GM15510 (cell line): ENCODE data around the gene GDI2.

Experiments used
- POLR2A ChIP-seq: IDR thresholded peaks from 3 replicates; pipeline ENCODE4 v1.6.1; 2011; ENCODE audit warnings: borderline replicate concordance; ENCODE audit not compliant: insufficient read length; ENCODE audit errors: extremely low read depth

The GDI2 gene

DNA sequence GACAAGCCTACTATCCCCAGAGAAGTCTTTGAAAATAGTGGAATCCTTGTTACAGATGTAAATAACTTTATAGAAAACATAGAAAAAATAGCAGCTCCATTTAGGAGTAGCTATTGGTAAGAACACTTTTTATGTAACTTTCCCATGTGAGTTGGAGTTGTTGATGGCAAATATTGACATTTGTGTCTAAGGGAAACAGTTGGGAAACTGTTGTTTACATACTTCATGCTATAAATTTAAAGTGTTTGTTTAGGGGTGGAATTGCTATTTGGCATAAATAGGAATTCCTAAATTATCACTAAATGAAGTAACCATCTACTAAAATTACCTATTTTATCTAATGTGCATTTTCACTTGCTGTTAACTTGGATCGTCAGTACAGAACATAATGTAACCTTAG lies 50.7 kb downstream of the GDI2 start:
- TF ChIP-seq POLR2A: no peak

DNA sequence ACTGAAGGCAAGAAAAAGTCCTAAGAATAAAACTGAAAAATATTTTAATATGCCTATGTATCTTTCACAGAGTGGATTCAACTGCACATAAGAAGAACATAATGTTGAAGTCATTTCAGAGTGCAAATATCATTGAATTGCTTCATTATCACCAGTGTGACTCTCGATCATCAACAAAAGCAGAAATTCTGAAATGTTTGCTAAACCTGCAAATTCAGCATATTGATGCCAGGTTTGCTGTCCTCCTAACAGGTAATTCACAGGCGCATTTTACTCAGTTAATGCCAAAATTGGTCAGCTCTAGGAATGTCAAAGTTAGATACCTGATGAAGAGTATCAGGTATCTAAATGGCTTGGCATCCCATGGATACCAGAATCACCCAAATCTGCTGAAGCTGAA lies 52.0 kb downstream of the GDI2 start:
- TF ChIP-seq POLR2A: no peak

- no peak for TF ChIP-seq POLR2A
Observed at GRCh38 chr10:5760515-5760914, 52.7 kb downstream of the GDI2 start.

DNA sequence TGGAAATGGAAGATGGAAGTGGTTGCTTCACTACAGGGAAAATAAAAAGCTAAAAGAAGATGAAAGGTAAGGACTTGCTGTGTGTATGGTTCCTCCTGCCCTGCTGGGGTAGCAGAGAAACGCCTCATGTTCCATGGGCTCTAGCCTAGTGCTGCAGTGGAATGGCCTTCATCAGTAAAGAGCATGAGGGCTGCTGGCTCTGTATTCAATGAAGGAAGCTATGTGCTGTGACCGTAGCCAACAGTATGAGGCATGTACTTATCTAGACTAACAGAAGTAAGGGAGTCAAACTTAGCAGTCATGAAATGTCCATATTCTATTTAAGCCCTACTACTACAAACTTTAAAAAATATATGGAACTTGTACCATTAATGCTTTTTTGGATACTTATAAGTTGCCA lies 54.3 kb downstream of the GDI2 start:
- no peak for TF ChIP-seq POLR2A

- no peak for TF ChIP-seq POLR2A
Observed at GRCh38 chr10:5757766-5758517, 55.3 kb downstream of the GDI2 start.

DNA sequence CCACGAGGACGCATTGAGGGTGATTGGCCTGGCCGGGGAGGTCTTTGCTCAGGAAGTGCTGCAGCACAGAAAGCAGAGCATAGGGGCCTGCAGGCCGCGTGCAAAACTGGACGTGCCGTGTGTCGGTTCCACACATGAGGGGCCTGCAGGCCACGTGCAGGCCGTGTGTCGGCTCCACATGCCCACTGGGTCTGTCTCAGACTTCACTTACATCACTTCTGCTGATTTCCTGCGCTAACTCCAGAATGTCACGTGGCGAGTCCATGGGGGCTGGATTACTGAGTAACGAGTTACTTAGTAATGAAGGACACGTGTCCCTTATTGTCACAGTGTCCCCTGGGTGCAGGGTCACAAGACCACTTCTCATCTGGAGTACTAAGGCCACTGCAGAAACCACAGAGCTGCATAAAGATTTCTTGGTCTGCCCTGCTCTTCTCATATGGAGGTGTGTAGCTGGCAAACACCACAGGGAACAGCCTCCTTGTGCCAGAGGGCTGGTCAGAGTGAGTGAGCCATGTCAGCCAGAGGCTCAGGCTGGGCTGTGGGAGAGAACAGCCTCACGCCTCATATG lies 60.8 kb downstream of the GDI2 start:
- TF ChIP-seq POLR2A: no peak

DNA sequence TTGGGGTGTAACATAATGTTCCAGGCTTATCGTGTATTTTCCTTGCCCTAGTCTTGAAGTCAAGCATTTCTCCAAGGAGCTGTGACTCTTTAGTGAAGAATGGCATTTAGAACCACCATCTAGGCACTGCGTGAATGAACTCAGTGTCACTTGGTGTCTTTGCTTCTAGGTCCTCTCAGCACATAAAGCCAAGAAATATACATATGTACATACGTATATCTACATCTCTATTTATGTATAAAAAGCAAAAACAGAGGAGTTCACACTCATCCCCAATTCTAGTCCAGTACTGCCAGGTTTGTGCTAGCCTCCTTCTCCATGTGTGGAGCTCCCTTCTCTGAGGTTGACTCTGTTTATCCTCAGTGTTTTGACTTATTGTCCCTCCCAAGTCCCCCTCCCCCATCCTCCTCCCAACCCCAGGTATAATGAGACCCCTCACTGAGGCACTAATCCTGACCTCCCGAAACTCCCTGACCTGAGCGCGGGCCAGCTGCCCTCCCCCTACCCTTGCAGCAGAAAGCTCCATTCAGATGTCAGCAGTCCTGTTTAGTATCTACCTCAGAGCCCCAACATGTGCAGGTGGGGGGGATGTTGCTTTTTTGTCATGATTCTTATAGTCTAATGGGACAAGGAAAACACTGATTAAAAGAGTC lies 61.5 kb downstream of the GDI2 start:
- TF ChIP-seq POLR2A: no peak

GRCh38 chr10:5748394-5748803 lies 64.8 kb downstream of the GDI2 start:
- no peak for TF ChIP-seq POLR2A

- TF ChIP-seq POLR2A: no peak
Observed at GRCh38 chr10:5746197-5746596, 67.0 kb downstream of the GDI2 start.

- no peak for TF ChIP-seq POLR2A
Observed at GRCh38 chr10:5744849-5745248, 68.4 kb downstream of the GDI2 start.

DNA sequence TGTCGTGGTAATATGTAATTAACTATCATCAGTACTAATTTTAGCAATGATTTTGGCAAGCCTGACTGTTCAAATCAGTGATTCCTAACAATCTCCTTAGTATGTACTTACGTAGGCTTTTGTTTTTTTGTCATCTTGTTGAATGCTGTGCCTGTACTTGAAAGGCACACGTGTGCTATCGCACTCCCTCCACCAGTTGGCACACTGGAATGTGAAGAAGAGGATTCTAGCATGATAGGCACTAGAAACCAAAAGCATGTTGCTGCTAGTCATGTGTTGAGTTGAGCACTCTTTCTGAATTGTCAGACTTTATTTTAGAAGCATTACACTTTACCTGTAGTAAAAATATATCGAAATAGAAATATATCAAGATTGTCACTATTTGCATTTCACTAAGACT lies 69.5 kb downstream of the GDI2 start:
- no peak for TF ChIP-seq POLR2A

DNA sequence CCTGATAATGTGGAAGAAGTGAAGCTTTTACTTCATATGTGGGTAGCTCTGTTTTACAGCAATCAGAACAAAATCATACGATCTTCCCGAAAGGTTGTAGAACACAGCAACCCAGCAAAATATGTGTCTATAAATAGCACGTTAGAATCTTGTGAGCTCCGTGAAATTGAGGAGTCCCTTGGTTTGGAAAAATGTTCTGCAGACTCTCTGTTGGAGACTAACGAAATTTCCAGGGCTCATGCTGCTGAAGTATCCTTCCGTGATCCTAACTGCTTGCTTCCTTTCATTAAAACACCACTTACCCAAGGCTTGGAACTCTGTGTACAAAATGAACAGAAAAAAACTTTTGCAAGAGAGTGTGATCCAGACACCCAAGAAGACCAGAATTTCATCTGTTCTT lies 71.1 kb downstream of the GDI2 start:
- TF ChIP-seq POLR2A: no peak

DNA sequence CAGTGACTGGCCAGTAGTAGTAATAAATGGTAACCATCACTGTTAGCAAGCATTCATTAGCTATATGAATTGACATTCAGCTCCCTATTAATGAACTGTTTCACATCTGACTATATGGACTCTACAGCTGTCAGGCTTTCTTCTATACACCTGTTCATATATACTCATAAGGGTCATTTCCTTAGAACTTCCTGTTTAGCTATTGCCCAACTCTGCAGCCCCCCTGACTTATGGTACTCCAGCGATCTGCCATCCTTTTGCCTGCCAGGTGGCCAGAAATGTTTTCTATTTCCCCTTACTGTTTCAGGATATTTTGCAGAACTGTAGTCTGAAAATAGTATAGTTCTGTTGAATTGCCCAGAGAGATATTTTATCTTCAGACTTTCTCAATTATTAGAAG lies 72.0 kb downstream of the GDI2 start:
- TF ChIP-seq POLR2A: no peak

GRCh38 chr10:5738427-5738826 lies 74.8 kb downstream of the GDI2 start:
- TF ChIP-seq POLR2A: no peak

DNA sequence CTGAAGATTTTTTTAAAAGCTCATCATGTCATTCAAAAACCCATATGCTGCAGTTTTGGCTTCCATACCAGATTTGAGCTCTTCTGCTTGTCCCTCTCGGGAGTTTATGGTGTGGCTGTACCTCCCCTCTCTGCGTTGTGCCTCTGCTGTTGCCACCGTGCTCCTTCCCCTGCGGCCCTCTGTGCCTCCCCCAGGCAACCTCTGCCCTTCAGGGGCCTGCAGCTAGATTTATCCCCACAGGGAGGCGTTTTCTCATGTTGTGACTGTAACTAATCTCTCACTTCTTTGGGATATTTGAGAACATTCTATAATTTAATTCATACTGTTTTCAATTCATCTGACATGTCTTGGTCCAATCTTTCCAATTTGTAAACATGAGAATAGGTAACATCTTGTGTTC lies 75.9 kb downstream of the GDI2 start:
- TF ChIP-seq POLR2A: no peak

DNA sequence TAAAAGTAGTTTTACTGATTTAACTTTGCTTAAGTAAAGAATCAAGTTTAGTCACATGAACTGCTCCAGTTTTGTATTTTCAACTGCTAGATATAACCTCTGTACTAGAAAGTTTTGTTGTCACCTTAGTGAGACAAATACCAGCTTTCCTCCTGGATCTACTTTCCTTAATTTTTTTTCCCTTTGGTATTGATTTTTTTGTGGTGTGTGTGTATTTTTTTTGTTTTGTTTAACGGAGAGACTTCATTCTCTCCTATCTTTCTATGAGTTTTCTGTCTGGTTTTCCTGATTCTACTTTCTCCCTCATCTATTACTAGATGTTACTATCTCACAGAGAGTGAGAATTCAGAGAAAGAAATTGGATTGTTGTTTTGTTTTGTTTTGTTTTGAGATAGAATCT lies 76.6 kb downstream of the GDI2 start:
- TF ChIP-seq POLR2A: no peak

DNA sequence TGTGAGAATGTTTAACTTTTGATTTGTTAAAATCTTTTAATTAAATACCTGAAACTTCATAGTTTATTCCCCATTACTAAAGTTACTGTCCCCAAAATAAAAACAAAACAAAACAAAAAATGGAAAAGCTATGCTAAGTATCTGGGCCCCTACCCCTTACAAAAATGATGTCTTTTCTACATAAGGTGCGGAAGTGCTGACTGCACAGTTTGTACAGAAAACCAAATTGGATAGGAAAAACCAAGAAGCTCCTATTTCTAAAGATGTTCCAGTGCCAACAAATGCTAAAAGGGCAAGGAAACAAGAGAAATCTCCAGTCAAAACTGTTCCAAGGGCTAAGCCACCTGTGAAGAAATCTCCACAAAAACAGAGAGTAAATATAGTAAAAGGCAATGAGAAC lies 78.1 kb downstream of the GDI2 start:
- TF ChIP-seq POLR2A: no peak

DNA sequence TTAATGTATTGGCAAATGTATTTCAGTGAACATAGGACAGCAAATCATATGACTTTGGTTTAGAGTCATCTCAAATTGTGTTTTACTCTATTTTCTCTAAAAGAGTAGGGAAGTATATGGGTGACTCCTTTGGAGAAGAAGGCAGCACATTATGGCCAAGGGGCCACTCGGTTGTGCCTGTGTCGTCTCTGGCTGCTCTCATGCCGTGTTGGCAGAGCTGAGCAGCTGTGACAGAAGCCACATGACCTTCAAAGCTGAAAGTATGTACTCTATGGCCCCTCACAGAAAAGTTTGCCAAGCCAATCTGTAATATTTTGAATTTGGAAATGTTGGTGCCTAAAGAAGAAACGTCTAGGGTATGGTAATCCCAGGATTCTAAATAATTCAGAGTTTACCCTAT lies 81.1 kb downstream of the GDI2 start:
- TF ChIP-seq POLR2A: no peak
